ENCODE data around the gene ECSIT. TPM values are rescaled to one million over a fixed set of nuclear protein-coding genes. Genes with fewer than 3 reads are reported as not detected.
A peak's percentile ranks its signal among the peaks of the same experiment; 100 is the strongest.
"Not testable (repeated sequence)": the region's sequence is repeated elsewhere in the genome, so short reads cannot be mapped to it uniquely, and the experiment has no call there.

Gene ECSIT
- total RNA-seq, 2 donors from 2014 or later, result 27.0 to 37.3 TPM

DNA sequence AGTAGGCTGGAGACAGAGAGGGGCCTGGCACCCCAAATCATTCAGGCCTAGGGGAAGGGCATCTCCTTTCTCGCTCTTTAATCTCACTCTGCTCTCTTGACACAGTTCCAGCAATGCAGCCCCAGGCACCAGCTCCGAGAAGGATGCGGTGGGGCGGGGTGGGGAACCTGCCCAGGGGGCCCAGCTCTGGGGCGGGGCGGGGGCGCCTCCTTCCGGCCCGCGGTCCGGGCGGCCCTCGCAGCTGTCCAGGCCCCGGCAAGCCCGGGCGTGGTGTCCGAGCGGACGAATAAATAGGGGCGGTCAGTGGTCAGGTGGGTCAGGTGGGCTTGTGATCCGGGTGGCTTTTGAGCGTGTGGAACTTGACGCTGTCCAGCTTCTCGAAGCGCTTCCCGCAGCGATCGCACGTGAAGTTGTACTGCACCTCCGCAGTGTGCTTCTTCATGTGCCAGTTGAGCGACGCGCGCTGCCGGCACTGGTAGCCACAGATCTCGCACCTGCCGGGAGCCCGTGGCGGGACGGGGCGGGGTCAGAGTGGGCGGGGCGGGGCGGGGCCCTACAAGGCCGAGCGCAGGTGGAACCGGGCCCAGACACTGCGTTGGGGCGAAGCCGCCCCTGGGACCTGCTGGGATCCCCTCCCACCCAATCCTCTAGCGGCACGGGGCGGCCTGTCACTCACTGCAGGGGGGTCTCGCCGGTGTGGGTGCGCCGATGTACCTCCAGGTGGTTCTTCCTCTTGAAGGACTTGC, 45.4 kb downstream of the ECSIT start:
- H3K27ac Mint-ChIP-seq, result peak overlapping the region in 1 of 2 donors; percentile 69
- H3K4me3 Mint-ChIP-seq, result peak overlapping the region; percentile 76
- H3K27me3 Mint-ChIP-seq, result peaks cover 15 to 16% of the 10 kb centered on the region in 2 donors
- no peak for ATAC-seq
- no peaks in the 10 kb centered on the region for H3K9me3 Mint-ChIP-seq
- no peaks in the 10 kb centered on the region for H3K36me3 Mint-ChIP-seq
- H3K4me1 Mint-ChIP-seq (ENCODE audit: low read depth in 2 of 2), result peaks cover 15 to 18% of the 10 kb centered on the region in 2 donors
- DNase-seq (ENCODE audit: low spot score), result no peak

DNA sequence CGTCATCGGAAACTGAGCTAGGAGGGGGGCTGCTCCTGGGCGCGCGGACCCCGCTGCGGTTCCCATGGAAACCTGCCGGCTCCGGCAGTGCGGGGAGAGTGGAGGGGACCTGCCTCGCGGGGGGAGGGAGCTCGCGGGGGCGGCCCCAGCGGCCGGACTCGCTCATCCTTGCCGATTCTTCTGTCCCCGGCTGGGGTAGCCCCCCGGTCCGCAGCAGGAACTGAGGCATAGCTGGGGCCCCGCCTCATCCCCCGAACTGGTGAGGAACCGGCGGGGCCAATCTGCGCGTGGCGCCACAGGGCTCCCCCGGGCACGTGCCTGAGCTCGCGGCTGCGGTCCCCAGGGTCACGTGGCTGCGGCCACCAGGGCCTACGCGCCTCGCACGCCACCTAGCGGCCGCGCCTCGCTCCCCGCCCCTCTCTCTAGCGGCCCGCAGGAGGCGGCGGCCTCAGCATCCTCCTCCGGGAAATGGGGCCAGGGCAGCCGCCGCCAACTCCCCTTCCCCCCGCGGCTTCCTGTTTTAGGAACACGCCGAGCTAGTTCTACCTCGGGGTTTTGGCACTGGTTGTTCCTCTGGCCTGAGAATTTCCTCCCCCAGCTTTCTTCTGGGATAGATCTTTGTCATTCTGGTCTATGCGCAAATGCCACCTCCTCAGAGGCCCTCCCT, 46.4 kb downstream of the ECSIT start:
- no peaks in the 10 kb centered on the region for H3K36me3 Mint-ChIP-seq
- peak; percentile 90 for DNase-seq (ENCODE audit: low spot score)
- H3K9me3 Mint-ChIP-seq, result no peaks in the 10 kb centered on the region
- peaks cover 15 to 18% of the 10 kb centered on the region in 2 donors for H3K4me1 Mint-ChIP-seq (ENCODE audit: low read depth in 2 of 2)
- peak; percentile 89 for ATAC-seq
- peak overlapping the region; percentile 76 for H3K4me3 Mint-ChIP-seq
- peak overlapping the region; percentile 39 to 69 for H3K27ac Mint-ChIP-seq
- H3K27me3 Mint-ChIP-seq, result peaks cover 16 to 18% of the 10 kb centered on the region in 2 donors

DNA sequence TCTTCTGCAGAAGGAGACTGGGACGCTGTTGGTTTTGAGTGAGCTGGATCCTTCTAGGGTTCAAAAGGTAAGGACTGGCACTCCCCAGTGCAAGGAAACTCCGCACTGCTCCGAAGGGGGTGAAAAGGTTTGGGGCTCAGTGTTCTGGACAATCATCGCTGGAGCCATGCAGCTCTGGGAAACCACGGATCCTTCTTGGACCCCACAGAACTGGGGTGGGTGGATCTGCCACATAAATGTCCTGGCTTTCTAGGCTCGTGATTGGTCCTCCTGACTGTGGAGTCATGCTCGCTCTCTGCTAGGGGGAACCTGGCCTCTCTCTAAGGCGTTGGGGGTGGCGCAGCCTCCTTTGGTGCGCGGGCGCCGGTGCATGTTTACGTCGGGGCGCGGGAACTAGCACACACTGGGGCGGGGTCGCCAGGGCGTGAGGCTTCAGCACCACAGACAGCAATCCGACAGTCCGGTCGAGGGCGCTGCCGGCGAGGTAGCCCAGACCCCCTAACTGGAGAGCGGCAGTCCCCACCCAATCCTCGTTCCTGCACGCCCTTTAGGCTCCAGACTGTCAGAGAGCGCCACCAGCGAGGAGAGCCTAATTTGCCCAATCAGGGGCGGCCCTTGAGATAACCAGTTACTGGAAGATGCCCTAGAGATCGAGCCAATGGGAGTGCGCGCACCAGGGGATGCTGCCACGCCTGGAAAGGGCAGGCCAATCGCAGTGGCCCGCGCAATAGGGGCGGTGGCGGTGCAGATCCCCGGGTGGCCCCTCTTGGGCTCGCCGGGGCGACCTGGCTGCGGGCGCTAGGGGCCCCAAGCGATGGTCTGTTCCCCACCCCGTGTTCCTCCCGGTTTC, 47.2 kb downstream of the ECSIT start:
- DNase-seq (ENCODE audit: low spot score), result peak; percentile 86

DNA sequence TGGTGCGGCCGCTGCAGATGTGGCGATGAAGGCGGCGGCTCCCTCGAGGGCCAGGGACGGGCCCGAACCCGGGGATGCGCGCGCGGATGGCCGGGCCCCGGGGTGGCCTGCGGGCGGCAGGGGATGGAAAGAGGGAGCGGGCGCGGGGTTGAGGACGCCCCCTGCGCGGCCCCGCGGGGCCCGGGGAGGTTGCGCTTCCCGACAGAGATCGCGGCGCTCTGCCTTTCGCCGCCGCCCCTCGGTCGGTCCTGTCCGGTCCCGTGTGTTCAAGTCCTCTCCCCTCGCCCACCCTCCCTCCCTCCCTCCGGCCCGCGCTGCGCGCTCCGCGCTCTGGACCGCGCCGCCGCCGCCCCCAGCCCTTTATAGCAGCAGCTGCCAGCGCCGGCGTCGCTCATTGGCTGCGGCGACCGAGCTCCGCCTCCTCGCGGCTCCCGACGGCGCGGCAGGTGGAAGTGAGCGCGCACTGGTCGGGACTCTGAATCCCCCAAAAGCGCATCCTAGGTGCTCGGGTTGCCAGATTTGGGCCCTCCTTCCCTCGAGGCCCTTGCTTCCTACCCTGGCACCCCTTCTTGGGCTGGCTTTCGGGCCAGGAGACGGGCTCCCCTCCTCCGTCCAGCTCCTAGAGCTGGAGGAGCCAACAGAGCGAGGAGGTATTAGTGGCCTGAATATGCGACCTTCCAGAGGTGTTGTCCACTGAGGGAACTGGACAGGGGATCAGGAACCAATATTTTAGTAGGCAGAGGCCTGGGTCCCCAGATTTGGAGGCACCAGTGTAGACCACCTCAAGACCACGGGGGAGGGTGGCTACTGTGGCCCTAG, 48.0 kb downstream of the ECSIT start, which contains the start of gene ELAVL3:
Gene ELAVL3, minus strand, starts transcription at position 332 of the 819 bp plus-strand sequence. CDS start 438 bp downstream, outside the sequence.
- Mint-ChIP-seq H3K36me3 (no peaks in the 10 kb centered on the region), H3K9me3 (no peaks in the 10 kb centered on the region), H3K4me3 (peak within 1 kb of the TSS; percentile 76), H3K27me3 (peaks cover 16 to 18% of the 10 kb centered on the region in 2 donors), H3K27ac (peak within 1 kb of the TSS in 1 of 2 donors; percentile 69), H3K4me1 (ENCODE audit: low read depth in 2 of 2) (peaks cover 15 to 18% of the 10 kb centered on the region in 2 donors)
- ATAC-seq, result no peak
- DNase-seq (ENCODE audit: low spot score), result no peak

More for the DNA sequence above, 47.2 kb downstream of the ECSIT start:
- Mint-ChIP-seq H3K27me3 (peaks cover 16 to 18% of the 10 kb centered on the region in 2 donors), H3K4me3 (peak overlapping the region; percentile 76), H3K4me1 (ENCODE audit: low read depth in 2 of 2) (peaks cover 15 to 18% of the 10 kb centered on the region in 2 donors), H3K27ac (peak overlapping the region; percentile 39 to 69), H3K36me3 (no peaks in the 10 kb centered on the region), H3K9me3 (no peaks in the 10 kb centered on the region)
- ATAC-seq, result peak; percentile 87 to 91

DNA sequence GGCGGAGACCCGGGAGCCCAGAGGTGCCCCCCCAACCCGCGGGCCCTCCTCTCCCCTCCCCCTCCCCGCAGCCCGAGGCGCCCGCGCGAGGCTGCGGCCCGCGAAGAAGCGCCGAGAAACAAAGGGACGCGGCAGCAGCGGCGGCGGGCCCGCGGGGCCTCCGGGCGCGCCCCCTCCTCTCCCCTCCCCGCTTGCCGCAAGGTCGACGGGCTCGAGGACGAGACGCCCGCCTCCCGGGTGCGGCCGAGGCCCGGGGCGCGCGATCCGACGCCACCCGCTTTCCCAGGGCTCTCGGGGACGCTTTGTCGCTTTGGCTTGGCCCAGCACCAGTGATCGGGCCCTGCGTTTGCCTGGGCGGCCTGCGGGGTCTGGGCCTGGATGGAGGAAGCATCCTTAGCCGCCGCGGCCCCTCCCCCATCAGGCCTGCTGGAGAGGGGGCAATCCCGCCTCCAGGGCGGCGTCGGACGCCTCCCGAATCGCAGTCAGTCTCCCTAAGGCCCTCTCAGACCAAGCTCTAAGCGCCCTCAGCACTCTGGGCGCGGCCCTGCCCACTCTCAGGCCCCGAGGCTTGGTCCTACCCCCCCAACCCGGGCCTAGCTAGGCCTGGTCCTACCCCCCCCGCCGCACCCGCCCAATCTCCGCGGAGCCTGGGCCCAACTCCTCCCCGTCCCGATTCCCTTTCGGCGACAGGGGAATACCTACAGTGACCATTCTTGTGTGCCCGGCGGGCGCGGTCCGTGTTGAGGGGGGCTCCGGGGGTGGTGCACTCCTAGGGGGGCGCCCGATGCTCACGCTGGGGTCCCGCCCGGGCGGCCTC, 48.8 kb downstream of the ECSIT start:
- ATAC-seq (no peak), DNase-seq (ENCODE audit: low spot score) (no peak)
- H3K36me3 Mint-ChIP-seq, result no peaks in the 10 kb centered on the region
- peaks cover 15 to 17% of the 10 kb centered on the region in 2 donors for H3K4me1 Mint-ChIP-seq (ENCODE audit: low read depth in 2 of 2)
- H3K9me3 Mint-ChIP-seq, result no peaks in the 10 kb centered on the region
- H3K27ac Mint-ChIP-seq, result no peak overlapping the region
- no peak overlapping the region for H3K4me3 Mint-ChIP-seq
- peaks cover 16 to 18% of the 10 kb centered on the region in 2 donors for H3K27me3 Mint-ChIP-seq

DNA sequence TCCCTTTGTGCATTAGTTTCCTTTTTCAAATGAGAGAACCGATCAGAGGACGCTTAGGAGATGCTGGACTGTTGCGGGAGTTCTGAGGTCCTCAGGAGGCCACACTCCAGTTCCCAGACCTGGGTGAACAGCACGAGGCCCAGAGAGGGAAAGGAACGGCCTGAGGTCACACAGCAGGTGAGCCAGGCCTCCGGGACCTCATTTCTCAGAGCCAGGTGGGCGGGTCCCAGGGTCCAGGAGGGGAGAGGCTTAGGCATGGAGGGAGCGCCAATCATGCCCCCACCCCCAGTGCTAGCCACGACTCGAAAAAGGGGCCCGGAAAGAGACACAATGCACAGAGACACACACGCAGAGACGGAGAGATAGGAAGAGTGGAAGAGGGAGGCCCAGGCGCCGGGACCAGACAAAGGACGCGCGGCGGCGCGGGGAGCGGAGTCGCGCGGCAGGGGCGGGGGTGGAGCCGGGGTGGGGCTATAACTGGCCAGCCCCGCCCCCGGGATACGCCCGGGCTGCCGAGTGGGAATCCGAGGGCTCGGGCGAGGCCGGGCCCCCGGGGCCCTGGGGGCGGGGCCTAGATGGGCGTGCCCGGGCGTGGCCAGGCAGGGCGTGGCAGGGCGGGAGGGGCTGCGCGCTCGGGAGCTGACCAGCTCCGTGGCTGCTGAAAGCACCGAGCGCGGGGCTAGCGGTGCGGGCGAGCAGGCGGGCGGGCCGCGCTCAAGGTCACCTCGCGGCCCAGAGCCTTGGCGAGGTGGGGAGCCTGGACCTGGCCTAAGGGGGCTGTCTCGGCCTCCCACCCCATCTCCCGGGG, 49.6 kb downstream of the ECSIT start:
- no peak for DNase-seq (ENCODE audit: low spot score)
- H3K27ac Mint-ChIP-seq, result no peak overlapping the region

DNA sequence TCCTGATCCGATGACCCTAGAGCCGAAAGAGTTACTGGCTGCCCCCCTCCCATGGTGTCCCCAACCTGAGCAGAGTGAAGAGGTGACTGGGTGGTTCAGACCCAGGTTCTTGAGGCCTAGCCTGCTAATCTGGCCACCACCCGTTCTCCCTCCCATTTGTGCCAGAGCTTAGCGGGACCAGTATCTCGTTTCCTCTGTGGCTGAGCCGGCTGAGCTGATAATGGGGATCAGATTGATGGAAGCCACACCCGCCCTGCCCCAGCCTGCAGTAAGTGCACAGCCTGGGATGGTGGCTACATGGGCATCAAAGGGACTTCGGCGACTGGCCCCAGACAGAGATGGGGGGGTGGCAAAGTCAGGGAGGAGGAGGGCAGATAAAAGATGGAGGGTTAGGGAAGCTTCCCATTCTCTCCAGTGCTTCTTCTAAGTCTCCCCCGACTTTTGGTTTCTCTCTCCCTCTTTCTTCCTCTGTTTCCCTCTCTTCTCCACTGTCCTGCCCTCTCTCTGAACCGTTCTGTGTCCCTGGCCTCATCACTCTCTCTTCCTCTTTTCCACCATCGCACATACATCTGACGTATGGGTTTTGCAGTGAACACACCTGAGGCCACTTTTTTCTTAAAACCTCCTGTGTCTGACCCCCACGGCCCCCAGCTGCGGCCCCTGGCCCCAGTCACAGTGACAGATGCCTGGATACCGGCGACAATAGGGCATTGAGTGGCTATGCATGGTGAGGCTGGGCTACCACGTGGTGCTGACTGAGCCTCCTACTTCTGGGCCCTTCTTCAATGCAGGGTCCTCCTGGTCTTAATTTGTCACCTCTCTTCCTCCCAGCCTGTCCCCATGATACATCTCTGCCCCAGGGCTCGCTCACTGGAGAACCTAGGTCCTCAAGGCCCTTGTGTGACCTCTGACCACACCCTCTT, 50.5 kb downstream of the ECSIT start:
- DNase-seq (ENCODE audit: low spot score), result no peak
- Mint-ChIP-seq H3K36me3 (no peaks in the 10 kb centered on the region), H3K27ac (no peak overlapping the region), H3K4me3 (no peak overlapping the region), H3K27me3 (peaks cover 16 to 18% of the 10 kb centered on the region in 2 donors), H3K9me3 (no peaks in the 10 kb centered on the region), H3K4me1 (ENCODE audit: low read depth in 2 of 2) (peaks cover 15 to 16% of the 10 kb centered on the region in 2 donors)
- no peak for ATAC-seq

More for the DNA sequence above, 49.6 kb downstream of the ECSIT start:
- Mint-ChIP-seq H3K4me3 (peak overlapping the region; percentile 25), H3K27me3 (peaks cover 16 to 18% of the 10 kb centered on the region in 2 donors), H3K9me3 (no peaks in the 10 kb centered on the region), H3K36me3 (no peaks in the 10 kb centered on the region), H3K4me1 (ENCODE audit: low read depth in 2 of 2) (peaks cover 15 to 16% of the 10 kb centered on the region in 2 donors)
- ATAC-seq, result no peak

DNA sequence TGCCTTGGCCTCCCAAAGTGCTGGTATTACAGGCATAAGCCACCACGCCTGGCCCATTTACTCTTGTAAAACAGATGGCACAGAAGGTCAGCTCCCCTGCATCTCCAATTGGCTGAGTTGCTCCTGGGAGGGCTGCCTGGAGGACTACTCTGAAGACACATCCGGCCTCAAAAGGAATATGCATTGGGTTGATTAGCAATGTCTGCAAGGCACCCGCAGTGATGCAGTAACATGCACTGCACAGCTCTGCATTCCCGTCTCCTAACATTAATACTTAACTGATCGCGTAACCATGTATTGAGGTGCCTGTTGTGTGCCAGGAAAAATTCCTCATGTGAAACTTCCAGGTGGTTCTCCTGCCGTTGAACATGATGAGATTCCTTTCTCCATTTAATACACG, 53.1 kb downstream of the ECSIT start:
- DNase-seq (ENCODE audit: low spot score) (no peak), ATAC-seq (no peak)
- H3K4me3 Mint-ChIP-seq, result no peak overlapping the region
- H3K27ac Mint-ChIP-seq, result no peak overlapping the region
- H3K4me1 Mint-ChIP-seq (ENCODE audit: low read depth in 2 of 2), result peaks cover 0 to 8% of the 10 kb centered on the region in 2 donors
- no peaks in the 10 kb centered on the region for H3K9me3 Mint-ChIP-seq
- no peaks in the 10 kb centered on the region for H3K36me3 Mint-ChIP-seq
- H3K27me3 Mint-ChIP-seq, result peaks cover 16 to 19% of the 10 kb centered on the region in 2 donors

DNA sequence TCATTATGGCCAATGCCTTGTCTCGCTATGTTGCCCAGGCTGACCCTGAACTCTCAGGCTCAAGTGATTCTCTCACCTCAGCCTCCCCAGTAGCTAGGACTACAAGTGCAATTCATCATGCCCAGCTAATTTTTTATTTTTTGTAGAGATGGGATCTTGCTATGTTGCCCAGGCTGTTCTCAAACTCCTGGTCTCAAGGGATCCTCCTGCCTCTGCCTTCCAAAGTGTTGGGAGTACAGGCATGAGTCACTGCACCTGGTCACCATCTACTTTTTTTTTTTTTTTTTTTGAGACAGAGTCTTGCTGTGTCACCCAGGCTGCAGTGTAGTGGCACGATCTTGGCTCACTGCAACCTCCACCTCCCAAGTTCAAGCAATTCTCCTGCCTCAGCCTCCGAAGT, 53.6 kb downstream of the ECSIT start:
- not testable (repeated sequence) for H3K4me1 Mint-ChIP-seq (ENCODE audit: low read depth in 2 of 2); ATAC-seq; H3K9me3 Mint-ChIP-seq; DNase-seq (ENCODE audit: low spot score); H3K27ac Mint-ChIP-seq; H3K36me3 Mint-ChIP-seq; H3K4me3 Mint-ChIP-seq
- peaks cover 16 to 19% of the 10 kb centered on the region in 2 donors for H3K27me3 Mint-ChIP-seq

DNA sequence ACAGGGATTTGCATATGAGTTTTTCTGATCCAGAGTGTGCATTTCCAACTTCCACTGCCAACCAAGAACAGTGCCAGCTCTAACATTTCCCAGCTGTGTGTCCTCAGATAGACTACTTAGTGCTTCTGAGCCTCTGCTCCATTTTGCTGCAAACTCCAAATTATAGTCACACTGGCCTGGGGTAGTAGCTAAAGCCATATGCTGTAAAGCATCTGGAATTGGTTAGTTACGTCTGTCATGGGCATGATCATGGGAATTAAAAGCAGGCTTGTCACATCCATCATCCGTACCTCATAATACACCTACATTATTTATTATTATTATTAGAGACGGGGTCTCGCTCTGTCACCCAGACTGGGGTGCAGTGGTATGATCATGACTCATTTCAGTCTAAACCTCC, 55.2 kb downstream of the ECSIT start:
- Mint-ChIP-seq H3K27me3 (peaks cover 10 to 12% of the 10 kb centered on the region in 2 donors), H3K9me3 (no peaks in the 10 kb centered on the region), H3K27ac (no peak overlapping the region), H3K4me1 (ENCODE audit: low read depth in 2 of 2) (peaks cover 0 to 2% of the 10 kb centered on the region in 2 donors), H3K4me3 (no peak overlapping the region), H3K36me3 (no peaks in the 10 kb centered on the region)
- DNase-seq (ENCODE audit: low spot score), result no peak
- no peak for ATAC-seq
